ENCODE results near the gene GSC2. TPM values are rescaled to one million over a fixed set of nuclear protein-coding genes. Genes with fewer than 3 reads are reported as not detected.

Gene GSC2
- total and polyA plus RNA-seq, 2 of the 4 experiments (the other 2 are of a cell fraction) = not detected

DNA sequence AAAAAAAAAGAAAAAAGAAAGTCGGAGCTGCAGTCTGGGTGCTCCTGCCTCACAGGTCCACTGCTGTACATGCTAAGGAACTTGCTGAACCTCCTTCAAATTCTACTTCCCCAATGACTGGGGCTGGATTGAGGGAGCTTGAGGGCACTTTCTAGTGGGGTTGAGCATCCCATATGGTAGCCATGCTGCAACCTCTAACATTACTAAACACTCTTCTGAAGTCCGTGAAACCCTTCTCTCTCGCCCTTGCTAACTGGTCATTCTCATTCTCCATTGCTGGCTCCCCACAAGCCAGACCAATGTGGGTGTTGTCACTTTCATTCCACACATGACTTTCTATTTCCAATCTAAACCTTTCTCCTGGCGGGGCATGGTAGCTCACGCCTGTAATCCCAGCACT is 6.9 kb downstream of the GSC2 start:
- H2AK5ac ChIP-seq (ENCODE audit: low read depth, low read length) = no peak overlapping the region
- no TSS peak for BruUV-seq (replicated peaks)
- no peak overlapping the region for H3K14ac ChIP-seq (replicated peaks; ENCODE audit: low read depth, low read length)
- CTCF ChIA-PET = no interaction called here
- no peak overlapping the region for H2BK15ac ChIP-seq (ENCODE audit: low read depth, low read length)
- no peak overlapping the region for H3K18ac ChIP-seq (ENCODE audit: low read depth, low read length)
- H3K27ac ChIP-seq (ENCODE audit: insufficient read depth, low read length) = no peak overlapping the region
- no peak overlapping the region for H2BK120ac ChIP-seq (ENCODE audit: low read depth, low read length)
- H3K4ac ChIP-seq (ENCODE audit: low read depth, low read length) = no peak overlapping the region; the same call in 1 of the 2 replicates
- intact Hi-C loops (cut with micrococcal nuclease) = no loop called here
- peak overlapping the region; percentile 55 for H2AFZ ChIP-seq (replicated peaks; ENCODE audit: low read length, poor library complexity)
- peaks cover 14% of the 10 kb centered on the region for H3K27me3 ChIP-seq (ENCODE audit: control insufficient read depth, insufficient read depth, low read length)
- TF ChIP-seq POLR2A (IDR thresholded peaks at IDR 0.05; ENCODE audit: low read depth, low read length) (no peak), MAZ (IDR thresholded peaks at IDR 0.05; ENCODE audit: borderline replicate concordance, low read depth, low read length) (no peak), RCOR1 (IDR thresholded peaks at IDR 0.05; ENCODE audit: insufficient replicate concordance, low read length) (no peak), SMC3 (IDR thresholded peaks at IDR 0.05; ENCODE audit: low read depth, low read length) (no peak), CHD1 (IDR thresholded peaks at IDR 0.05; ENCODE audit: low read depth, low read length) (no peak), RFX5 (IDR thresholded peaks at IDR 0.05; ENCODE audit: low read depth, low read length) (no peak), FOS (IDR thresholded peaks at IDR 0.05; ENCODE audit: low read depth, low read length) (no peak), CTCF (conservative IDR thresholded peaks at IDR 0.05; ENCODE audit: low read depth, low read length) (no peak)
- TF ChIP-seq, protein P1, sequence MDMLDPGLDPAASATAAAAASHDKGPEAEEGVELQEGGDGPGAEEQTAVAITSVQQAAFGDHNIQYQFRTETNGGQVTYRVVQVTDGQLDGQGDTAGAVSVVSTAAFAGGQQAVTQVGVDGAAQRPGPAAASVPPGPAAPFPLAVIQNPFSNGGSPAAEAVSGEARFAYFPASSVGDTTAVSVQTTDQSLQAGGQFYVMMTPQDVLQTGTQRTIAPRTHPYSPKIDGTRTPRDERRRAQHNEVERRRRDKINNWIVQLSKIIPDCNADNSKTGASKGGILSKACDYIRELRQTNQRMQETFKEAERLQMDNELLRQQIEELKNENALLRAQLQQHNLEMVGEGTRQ (IDR thresholded peaks at IDR 0.05; ENCODE audit: low read depth, low read length) = no peak
- no peak overlapping the region for H2BK5ac ChIP-seq (ENCODE audit: low read depth, low read length, poor library complexity, severe bottlenecking)
- dilution Hi-C loops (cut with HindIII; ENCODE audit: low sequenced_read_pairs, unreplicated experiment) = no loop called here
- H2BK20ac ChIP-seq (ENCODE audit: low read depth, low read length) = no peak overlapping the region
- no peak overlapping the region for H4K8ac ChIP-seq (ENCODE audit: low read depth in 2 of 2, low read length in 2 of 2)
- POLR2A ChIA-PET (ENCODE audit: unreplicated experiment) = interaction anchor here (0.6 kb wide), 1 partner anchor 39 kb away, joined by 3 read pairs; no protein-coding TSS in a partner anchor
- no peaks in the 10 kb centered on the region for H3K4me1 ChIP-seq (ENCODE audit: control insufficient read depth, insufficient read depth, low read length)
- H3K36me3 ChIP-seq (ENCODE audit: control insufficient read depth, insufficient read depth, low read length) = peaks cover 40% of the 10 kb centered on the region
- 100% methylated on average over 2 of the region's 5 CpGs; no CpG with 5 or more reads in 1 of the 2 experiments for WGBS, 2 experiments (ENCODE audit: extremely low coverage in 2 of 2, insufficient read length in 1 of 2)
- H3K9ac ChIP-seq (ENCODE audit: low read depth, low read length) = no peak overlapping the region
- 0 out of 2 replicates have a peak, but pooled peaks cover 3% of the 10 kb centered on the region for H3K9me1 ChIP-seq (ENCODE audit: insufficient read depth, low read length)
- H3K4me2 ChIP-seq (ENCODE audit: low read depth, low read length) = no peak overlapping the region; the same call in 1 of the 2 replicates
- no peak for ATAC-seq (ENCODE audit: low read depth)
- H3K23ac ChIP-seq (ENCODE audit: low read depth, low read length) = no peak overlapping the region
- peaks cover 4% of the 10 kb centered on the region for H4K20me1 ChIP-seq (ENCODE audit: insufficient read depth, low read length)
- no peak for DNase-seq
- no peak overlapping the region for H4K91ac ChIP-seq (ENCODE audit: insufficient read depth, low read depth, low read length)
- H3K4me3 ChIP-seq (ENCODE audit: insufficient read depth, low read depth, low read length) = no peak overlapping the region
- no peak overlapping the region for H3K56ac ChIP-seq (ENCODE audit: extremely low read depth, insufficient read depth, low read length)
- no peak overlapping the region for H4K5ac ChIP-seq (ENCODE audit: low read depth, low read length)
- peaks cover 7 to 27% of the 10 kb centered on the region in 2 experiments for H3K79me1 ChIP-seq (ENCODE audit: low read depth in 1 of 2, low read length in 2 of 2)
- H2AK9ac ChIP-seq (replicated peaks; ENCODE audit: low read depth, low read length, poor library complexity) = peak overlapping the region; percentile 23
- in situ Hi-C loops (cut with MboI; ENCODE audit: low sequenced_read_pairs) = no loop called here
- H3K9me3 ChIP-seq (ENCODE audit: control insufficient read depth, insufficient read depth, low read length) = no peaks in the 10 kb centered on the region

Data from IMR-90 (cell line).